ENCODE results near the gene MAP2K1.
"Not testable (repeated sequence)": the region's sequence is repeated elsewhere in the genome, so short reads cannot be mapped to it uniquely, and the experiment has no call there.

Gene MAP2K1

GRCh38 chr15:66386204-66387123 lies at the start of gene MAP2K1:
MAP2K1 (plus strand) TSS chr15:66386912; CDS start chr15:66387348, 436 bp downstream.
- DNase-seq: peak; percentile 98

- not testable (repeated sequence) for DNase-seq
These were observed 38.2 kb upstream of the MAP2K1 start for GRCh38 chr15:66348530-66348929.

GRCh38 chr15:66356077-66356358 lies 30.7 kb upstream of the MAP2K1 start:
- DNase-seq: no peak

- peak; percentile 98 for DNase-seq
These were observed 30.1 kb upstream of the MAP2K1 start, which contains the start of gene TIPIN for GRCh38 chr15:66356359-66357236. TIPIN (minus strand) TSS chr15:66356685; CDS start chr15:66352947, 3,738 bp downstream.

GRCh38 chr15:66359740-66360139 lies 27.0 kb upstream of the MAP2K1 start:
- DNase-seq: no peak

GRCh38 chr15:66361745-66362460 lies 24.8 kb upstream of the MAP2K1 start:
- not testable (repeated sequence) for DNase-seq

- no peak for DNase-seq
These were observed 23.9 kb upstream of the MAP2K1 start for GRCh38 chr15:66362776-66363175.

- DNase-seq: no peak
These were observed 21.7 kb upstream of the MAP2K1 start for GRCh38 chr15:66364944-66365528.

- no peak for DNase-seq
These were observed 16.7 kb upstream of the MAP2K1 start for GRCh38 chr15:66369773-66370651.

- no peak for DNase-seq
These were observed 12.5 kb upstream of the MAP2K1 start for GRCh38 chr15:66374179-66374578.

- no peak for DNase-seq
These were observed 7.8 kb upstream of the MAP2K1 start for GRCh38 chr15:66378814-66379430.

- DNase-seq: not testable (repeated sequence)
These were observed 5.3 kb upstream of the MAP2K1 start for GRCh38 chr15:66381376-66381775.

- DNase-seq: no peak
These were observed 691 bp downstream of the MAP2K1 start for GRCh38 chr15:66387163-66388042.

- no peak for DNase-seq
These were observed 1.3 kb downstream of the MAP2K1 start for GRCh38 chr15:66388043-66388363.

GRCh38 chr15:66388576-66388975 lies 1.9 kb downstream of the MAP2K1 start:
- no peak for DNase-seq

- DNase-seq: no peak
These were observed 2.6 kb downstream of the MAP2K1 start for GRCh38 chr15:66389098-66389858.

GRCh38 chr15:66389859-66390381 lies 3.2 kb downstream of the MAP2K1 start:
- DNase-seq: no peak

- DNase-seq: no peak
These were observed 4.0 kb downstream of the MAP2K1 start for GRCh38 chr15:66390678-66391077.

- not testable (repeated sequence) for DNase-seq
These were observed 6.3 kb downstream of the MAP2K1 start for GRCh38 chr15:66393037-66393436.

Measured in NCI-H2171 (cell line).